Esophagus muscularis mucosa (tissue), 4 donors: ENCODE measurements around the gene VRK1.

Experiments
- CTCF ChIP-seq, 3 experiments: fragments of 200-600 bp in 2 of 3; fragments of 450-650 bp in 1 of 3; sonication (generic) in 2 of 3; IDR thresholded peaks; one replicate each; pipeline ENCODE4 v1.5.1; 2017 to 2019; ENCODE audit warnings: antibody characterized with exemption in 3 of 3, mild to moderate bottlenecking in 2 of 3, moderate library complexity in 1 of 3
- EP300 ChIP-seq: sonication (generic); formaldehyde crosslinking; IDR thresholded peaks from one replicate; pipeline ENCODE4 v1.6.1; 2017; ENCODE audit warnings: antibody characterized with exemption
- POLR2A ChIP-seq: fragments of 450-650 bp; IDR thresholded peaks from one replicate; pipeline ENCODE4 v1.6.1; 2017; ENCODE audit warnings: antibody characterized with exemption, moderate library complexity, mild to moderate bottlenecking, low read depth
- POLR2AphosphoS5 ChIP-seq, 2 donors: sonication (generic); formaldehyde crosslinking; IDR thresholded peaks; one replicate each; pipeline ENCODE4 v1.6.1; 2017; ENCODE audit warnings: antibody characterized with exemption in 2 of 2

GRCh38 chr14:96783043-96783914 lies 13.9 kb upstream of the VRK1 start:
- TF ChIP-seq CTCF (IDR thresholded peaks at IDR 0.05) (no peak), POLR2A (no peak), POLR2AphosphoS5 (IDR thresholded peaks at IDR 0.05) (no peak), EP300 (no peak)
